HG03095 (cell line): ENCODE data around the gene BCAS4.
"Not testable (repeated sequence)": the region's sequence is repeated elsewhere in the genome, so short reads cannot be mapped to it uniquely, and the experiment has no call there.

Experiments used
- ATAC-seq: cut with Tn5 transposase; IDR thresholded peaks from one replicate; pipeline ENCODE4 v1.9.1; 2021; ENCODE audit warnings: moderate library complexity; ENCODE audit not compliant: unreplicated experiment

The BCAS4 gene

DNA sequence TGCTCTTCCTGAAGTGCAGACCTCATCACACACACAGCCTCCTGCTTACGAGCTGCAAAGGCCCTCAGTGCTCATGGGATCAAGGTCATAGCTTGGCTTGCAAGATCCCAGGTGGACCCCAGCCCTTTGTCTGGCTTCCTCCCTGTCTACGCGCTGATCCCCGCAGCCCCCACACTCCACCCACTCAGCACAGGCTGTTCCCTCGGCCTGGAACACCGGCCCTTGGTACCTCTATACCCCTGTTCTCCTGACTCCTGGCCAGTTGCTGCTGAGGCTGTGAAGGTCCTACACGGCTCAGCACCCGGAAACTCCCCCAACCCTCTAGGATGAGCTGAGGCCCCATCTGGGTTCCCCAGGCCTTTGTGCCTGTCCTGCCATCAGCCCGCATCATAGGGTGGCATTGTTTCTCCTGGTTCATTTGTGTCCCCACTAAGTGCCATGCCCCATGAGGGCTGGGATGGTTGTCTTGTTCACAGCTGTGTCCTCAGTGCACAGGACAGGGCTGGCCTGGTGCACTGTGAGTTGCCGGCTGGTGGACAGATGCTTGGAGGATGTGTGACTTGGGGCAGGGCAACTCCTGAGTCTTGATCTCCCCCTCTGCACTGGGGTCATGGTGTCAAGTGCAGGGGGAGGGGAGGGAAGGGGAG is 79.4 kb downstream of the BCAS4 start:
- no peak for ATAC-seq

DNA sequence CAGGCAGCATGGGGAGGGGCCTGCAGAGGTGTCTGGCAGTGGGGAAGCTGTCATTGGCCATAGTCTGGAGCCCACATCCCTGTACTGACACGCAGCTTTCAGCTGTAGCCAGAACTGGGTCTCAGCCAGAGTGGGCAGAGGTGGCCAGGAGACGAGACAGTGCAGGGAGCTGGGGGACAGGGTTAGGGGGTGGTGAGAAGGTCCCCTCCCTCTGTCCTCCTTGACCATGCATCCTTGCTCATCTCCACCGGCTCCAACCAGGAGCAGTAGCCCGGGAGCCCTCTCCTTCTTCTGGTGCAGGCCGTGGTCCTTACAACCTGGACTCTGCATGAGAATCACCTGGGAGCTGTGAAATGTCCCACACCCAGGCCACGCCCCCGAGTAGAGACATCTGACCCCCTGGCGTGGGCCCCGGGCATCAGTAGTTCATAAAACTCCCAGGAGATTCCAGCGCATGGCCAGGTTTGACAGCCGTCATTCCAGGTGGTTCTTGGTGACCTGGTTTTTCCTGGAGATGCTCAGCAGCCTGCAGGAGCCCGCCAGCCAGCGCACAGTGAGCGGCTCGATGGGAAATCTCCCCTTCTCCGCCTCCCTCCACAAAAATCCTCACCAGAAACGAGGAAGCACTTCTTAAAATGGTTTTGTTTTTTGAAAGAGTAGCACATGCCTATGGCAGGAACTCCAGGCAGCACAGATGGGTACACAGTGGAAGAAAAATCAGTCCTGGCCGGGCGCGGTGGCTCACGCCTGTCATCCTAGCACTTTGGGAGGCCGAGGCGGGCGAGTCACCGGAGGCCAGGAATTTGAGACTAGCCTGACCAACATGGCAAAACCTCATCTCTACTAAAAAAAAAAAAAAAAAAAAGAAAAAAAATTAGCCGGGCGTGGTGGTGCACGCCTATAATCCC is 80.2 kb downstream of the BCAS4 start:
- ATAC-seq, result no peak

DNA sequence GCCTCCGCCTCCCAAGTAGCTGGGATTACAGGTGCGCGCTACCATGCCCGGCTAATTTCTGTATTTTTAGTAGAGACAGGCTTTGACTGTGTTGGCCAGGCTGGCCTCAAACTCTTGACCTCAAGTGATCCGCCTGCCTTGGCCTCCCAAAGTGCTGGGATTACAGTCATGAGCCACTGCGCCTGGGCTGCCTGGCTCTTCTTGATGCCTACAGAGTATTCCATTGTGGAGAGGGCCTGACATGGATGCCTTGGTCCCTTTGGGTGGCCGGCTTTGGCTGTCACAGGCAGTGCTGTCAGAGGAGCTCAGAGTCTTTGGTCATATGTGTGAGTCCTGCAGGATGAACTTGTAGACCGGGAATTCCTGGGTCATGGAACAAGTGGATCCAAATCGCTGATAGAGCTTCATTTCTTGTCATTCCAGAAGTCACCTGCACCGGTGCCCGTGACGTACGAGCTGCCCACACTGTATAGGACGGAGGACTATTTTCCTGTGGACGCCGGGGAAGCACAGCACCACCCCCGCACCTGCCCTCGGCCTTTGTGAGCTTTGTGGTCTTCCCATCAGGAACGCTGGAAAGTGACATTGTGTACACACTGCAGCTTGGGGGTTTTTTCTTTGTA is 81.3 kb downstream of the BCAS4 start:
- ATAC-seq, result no peak

DNA sequence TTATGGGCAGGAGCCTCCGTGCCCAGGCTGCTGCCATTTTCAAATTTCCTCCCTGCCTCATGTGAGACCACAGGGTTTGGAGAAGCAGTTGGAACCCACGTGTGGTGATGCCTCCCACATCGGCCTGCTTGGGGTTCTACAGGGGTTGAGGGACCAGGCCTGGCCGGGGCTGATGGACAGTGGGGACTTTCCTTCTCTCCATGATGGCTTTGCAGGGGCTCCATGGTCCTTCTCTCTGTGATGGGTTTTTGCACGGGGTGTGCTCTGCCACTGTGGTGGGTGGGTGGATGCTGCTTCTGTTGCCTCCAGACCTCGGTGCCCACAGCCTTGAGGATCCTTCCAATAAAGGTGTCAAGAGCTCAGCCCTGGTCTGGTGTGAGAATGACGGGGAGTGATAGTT is 82.0 kb downstream of the BCAS4 start:
- no peak for ATAC-seq

DNA sequence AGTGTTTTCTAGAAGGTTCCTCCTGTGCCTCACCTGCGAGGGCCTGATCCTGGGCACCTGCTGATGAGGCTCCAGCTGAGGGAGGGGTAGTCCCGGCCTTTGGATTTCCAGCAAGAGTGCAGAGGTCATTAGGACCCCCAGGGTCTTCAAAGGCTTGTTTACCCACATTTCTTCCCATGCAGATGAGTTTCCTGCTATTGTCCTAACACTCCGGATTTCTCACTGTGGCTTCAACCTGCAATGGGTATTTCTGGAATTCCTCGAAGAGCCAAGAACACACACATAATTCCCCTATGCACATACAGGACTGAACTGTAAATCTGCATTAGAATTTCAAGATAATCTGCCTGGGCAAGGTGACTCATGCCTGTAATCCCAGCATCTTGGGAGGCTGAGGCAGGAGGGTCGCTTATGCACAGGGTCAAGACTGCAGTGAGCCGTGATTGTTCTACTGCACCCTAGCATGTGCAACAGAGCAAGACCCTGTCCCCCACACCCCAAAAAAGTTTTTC is 82.4 kb downstream of the BCAS4 start:
- ATAC-seq, result no peak

DNA sequence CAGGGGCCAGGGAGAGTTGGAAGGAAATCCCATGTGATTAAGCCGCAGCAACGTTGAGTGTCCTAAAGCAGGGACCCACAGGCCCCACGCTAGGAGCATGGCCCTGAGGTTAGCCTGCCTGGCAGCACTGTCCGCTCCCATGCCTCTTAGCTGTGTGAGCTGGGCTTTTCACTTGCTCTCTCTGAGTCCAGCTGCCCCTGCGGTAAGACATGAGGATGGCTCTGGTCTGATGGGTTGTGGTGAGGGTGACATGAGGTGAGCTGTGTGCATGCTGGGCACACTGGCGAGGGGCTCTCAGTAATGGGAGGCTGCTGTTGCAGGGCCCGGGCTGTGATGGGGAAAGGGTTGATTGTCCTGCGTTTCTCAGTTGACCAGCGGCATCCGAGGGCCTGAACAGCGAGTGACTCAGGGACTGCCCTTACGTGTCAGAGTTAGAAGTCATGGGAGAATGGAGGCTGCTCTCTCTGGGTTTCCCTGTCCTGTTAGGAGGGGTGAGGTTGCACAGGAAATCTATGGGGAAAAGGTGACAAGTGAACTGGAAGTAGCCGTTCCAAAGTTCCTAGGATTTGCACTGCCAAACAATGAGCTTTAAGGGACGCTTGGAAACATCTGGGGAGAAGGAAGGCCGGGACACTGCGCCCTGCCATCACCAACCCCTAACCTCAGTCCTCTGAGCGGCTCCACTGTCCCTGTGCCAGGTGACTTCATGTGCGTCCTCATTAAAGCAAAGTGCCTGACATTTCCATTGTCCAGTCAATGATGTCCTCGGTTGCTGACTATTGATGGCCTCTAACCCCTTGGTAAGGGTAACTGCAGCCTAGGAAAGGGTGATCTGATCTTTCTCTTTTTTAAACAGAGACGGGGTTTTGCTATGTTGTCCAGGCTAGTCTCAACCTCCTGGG is 85.0 kb downstream of the BCAS4 start:
- ATAC-seq, result no peak

DNA sequence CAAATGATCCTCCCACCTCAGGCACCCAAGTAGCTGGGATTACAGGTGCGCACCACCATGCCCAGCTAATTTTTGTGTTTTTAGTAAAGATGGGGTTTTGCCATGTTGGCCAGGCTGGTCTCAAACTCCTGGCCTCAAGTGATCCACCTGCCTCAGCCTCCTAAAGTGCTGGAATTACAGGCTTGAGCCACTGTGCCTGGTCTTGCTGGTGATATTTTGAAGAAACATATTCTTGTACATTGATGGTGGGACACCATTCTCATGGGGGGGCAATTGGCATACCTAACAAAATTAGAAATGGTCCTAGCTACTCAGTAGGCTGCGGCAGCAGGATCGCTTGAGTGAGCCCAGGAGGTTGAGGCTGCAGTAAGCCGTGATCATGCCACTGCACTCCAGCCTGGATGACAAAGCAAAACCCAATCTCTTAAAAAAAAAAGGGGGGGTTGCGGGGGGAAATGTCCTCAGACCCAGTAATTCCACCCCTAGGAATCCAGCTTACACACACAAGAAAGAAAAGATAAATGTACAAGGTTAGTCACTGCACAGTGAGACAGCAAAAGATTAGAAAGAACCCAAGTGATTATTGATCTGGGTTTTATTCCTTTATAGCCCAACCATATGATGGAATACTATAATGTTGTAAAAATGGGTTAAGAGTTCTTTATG is 87.0 kb downstream of the BCAS4 start:
- not testable (repeated sequence) for ATAC-seq

DNA sequence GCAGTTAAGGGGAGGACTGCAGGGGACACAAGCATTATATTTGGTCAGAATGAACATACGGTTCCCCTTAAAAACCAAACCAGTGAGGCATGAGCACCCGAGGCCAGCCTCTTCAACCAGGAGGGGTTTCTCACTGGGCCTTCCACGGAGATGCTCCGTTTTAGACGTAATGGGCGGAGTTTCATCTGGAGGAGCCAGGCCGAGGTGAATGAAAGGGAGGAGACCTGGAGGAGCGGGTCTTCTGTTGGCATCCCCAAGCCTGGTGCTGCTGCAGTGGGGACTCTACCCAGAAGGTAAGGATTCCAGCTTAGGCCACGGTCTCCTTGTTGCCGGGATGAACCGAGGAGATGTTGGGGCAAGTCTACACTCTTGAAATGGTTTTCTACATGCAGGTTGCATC is 89.0 kb downstream of the BCAS4 start:
- ATAC-seq, result no peak

DNA sequence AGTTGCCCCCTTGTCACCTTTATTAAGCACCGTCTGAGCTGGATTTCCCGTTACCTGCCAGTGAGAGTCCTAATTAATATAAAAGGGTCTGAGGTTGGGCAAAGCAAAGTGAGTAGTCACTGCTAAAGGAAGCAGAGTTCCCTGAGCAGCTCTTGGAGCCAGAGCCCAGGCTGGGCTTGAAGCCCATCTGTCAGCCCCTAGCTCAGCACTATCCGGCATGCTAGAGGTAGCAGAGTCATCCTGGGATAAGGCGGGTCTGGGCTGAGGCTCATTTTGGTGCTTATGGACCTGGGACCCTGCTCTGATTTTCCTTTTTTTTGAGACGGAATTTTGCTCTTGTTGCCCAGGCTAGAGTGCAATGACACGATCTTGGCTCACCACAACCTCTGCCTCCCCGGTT is 90.2 kb downstream of the BCAS4 start:
- ATAC-seq, result no peak

DNA sequence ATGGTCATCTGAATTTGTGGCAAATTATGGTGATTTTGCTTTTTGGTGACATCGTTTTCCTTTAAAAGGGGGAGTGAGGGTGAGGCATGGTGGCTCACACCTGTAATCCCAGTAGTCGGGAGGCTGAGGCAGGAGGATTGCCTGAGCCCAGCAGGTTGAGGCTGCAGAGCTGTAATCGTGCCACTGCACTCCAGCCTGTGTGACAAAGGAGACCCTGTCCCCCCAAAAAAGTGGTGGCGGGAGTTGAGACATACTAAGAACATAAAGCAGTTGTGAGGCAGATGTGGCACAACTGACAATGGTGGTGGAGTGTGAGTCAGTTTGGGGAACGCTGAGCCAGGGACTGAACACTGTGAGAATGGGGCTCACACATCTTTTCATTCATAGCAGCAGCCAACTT is 90.9 kb downstream of the BCAS4 start:
- ATAC-seq, result no peak

DNA sequence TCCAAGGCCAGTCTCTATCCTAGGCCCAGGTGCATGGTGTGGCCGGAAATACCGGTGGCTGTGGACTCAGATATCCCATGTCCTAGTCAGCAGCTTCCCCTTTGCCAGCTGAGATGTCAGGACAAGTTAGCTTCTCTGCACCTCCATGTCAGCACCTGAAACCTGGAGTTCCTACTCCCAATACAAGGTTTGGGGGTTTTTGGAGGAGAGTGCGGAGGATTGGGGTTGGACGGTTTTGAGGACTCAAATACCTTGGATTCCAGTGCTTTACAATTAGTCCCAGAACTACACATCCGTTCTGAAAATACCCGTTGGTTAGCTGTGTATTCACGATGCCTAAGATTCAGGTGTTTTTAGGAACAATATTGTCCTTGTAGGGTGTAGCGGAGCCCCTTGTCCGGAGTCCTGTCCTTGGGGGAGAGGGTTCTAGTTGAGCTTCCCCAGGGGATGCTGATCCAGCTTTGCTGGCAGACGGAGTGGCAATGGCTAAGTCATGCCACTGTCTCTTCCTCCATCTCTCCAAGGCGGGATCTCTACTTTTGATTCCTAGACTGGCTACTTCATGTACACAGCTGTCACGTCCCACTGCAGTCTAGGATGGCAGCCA is 91.4 kb downstream of the BCAS4 start:
- no peak for ATAC-seq

DNA sequence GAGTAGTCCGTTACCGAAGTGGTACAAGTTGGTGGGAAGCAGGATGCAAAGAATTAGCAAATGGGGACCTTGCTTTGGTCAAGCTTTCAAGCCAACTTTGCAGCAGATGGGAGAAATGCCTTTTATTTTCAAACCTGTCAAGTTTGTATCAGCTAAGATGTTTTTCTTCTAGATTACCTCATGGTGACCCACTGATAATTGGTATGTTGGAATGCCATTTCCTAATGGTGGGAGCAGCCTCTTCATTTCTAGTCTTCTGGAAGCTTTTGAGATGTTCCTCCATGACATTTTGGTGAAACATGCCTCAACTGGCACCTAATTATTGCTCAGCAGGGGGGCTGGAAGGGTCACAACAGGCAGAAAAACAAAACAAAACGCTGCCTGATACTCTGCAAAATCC is 92.7 kb downstream of the BCAS4 start:
- no peak for ATAC-seq

DNA sequence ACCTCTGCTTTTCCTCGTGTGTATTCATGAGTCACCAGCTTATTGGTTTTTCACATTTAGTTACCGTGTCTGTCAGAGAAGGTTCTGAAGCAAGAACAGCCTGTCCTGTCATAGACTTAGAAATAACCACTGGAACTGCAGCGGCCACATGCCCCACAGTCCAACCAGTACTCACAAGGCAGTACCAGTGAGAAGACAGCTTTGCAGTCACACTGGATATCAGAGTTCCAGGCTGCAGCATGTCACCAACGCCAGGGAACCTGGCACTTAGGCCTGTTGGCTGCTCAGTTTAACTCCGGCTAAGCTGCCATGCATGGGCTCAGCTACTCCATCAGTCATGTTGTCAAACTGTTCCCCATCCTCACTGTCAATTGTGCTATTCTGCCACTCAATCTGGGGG is 96.3 kb downstream of the BCAS4 start:
- no peak for ATAC-seq

DNA sequence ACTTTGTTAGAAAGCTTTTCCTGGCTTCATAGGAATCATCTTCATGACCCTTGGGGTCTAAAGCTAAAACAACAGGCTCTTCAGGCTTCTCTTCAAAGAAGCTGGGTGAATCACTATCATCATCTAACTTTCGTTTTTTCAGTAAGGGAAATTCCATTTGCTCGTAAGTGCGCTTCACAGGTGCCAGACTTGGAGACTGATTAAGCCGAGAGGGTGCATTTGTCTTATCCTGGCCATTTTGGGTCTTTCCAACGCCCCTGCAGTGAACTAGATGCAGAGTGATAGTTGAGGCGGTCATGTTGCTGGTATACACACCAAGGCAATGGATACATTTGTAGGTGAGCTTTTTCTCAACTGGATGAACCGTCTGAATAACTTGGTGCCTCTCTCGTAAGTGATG is 97.5 kb downstream of the BCAS4 start:
- ATAC-seq, result no peak

DNA sequence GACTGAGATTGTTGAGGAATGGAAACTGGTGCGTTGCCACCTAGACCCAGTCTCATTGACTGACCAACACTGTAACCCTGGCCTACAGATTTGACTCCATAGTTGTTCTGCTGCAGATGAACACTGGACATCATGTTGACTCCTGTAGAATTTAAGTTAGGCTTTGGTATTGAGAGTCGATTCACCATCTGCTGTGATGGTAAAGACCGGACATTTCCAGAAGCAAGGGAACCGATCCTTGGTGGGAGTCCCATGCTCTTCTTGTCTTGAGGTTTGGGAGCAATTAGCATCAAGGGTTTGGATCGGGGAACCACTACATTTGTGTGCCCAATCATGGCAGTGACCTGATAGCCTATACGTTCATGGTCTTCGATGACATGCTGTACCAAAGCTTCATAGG is 98.8 kb downstream of the BCAS4 start:
- no peak for ATAC-seq

DNA sequence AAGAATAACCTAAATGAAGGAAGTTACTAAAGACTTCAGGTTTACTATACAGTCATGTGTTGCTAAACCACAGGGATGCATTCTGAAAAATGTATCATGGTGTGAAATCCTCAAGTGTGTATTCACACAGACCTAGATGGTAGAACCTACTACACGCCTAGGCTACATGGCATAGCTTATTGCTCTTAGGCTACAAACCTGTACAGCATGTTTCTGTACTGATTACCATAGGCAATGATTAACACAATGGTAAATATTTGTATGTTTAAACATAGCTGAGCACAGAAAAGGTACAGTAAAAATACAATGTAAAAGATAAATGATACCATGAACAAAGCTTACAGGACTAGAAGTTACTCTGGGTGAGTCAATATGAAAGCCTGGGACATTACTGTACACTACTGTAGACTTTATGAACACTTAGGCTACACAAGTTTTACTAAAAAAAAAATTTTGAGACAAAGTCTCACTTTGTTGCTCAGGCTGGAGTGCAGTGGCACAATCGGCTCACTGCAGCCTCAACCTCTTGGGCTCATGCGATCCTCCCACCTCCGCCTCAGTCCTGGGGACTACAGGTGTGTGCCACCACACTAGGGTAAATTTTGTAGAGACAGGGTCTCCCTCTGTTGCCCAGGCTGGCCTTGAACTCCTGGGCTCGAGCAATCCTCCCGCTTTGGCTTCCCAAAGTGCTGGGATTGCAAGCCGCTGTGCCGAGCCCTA is 100.4 kb downstream of the BCAS4 start:
- no peak for ATAC-seq

DNA sequence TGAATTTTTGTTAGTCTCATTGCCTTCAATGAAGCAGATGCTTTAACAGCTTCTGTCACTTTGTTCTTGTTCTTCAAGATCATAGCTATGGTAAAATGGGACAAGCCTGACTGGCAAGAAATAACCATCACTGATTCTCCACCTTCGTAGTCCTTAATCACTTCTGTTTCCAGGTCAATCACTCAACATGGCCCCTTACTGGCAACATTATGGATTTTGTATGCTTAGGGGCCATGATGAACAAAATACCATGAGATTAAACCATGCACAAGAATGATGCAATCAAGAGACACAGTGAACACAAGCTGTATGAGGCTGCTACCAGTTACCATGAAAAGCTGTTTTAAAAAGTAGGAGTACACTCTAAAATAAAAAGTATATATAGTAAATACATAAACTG is 103.6 kb downstream of the BCAS4 start:
- ATAC-seq, result no peak

DNA sequence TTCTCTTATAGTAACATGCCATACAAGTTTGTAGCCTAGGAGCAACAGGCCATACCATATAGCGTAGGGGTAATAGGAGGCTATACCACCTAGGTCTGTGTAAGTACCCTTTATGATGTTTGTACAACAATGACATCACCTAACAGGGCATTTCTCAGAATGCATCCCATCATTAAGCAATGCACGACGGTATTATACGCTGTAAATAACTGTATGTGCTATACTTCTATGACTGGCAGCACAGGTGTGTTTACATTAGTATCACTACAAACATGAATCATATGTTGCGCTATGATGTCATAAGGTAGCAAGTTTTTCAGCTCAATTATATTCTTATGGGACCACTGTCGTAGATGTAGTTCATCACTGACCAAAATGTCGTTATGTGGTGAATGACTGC is 105.4 kb downstream of the BCAS4 start:
- no peak for ATAC-seq

DNA sequence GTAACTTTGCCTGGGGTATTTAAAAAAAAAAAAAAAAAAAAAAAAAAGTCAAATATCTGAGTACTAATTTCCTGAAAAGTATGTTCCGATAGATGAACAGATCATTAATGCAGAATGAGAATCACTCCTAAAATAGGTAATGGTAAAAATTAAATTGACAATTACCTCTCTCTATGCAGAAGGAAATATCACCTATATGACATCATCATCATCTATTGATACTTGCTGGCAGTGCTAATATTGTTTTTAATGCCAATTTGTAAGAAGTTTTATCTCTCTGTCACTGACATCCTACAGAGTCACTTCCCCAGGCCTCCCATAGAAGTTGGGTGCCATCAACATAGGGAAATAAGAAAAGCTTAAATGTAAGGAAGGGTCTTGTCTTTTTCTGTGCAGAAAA is 106.4 kb downstream of the BCAS4 start:
- no peak for ATAC-seq
